WTC11 (cell line): ENCODE data around the gene SMPD2. TPM values are rescaled to one million over a fixed set of nuclear protein-coding genes. Genes with fewer than 3 reads are reported as not detected.

ENCODE experiments used
- ATAC-seq: fragments of 200-7000 bp; cut with Tn5 transposase; 2 replicates; pipeline ENCODE4 v1.10.0; 2021; ENCODE audit warnings: mild to moderate bottlenecking, moderate library complexity
- CTCF ChIA-PET: fragments of 300-600 bp; sonication (Branson Sonifier 250); formaldehyde crosslinking; loops from one replicate; lab custom pipeline; 2021; ENCODE audit warnings: antibody characterized with exemption; lab: Charles Lee
- POLR2A ChIA-PET: fragments of 350-600 bp; sonication (Branson Sonifier 250); formaldehyde crosslinking; loops from one replicate; lab custom pipeline; 2021; ENCODE audit warnings: antibody characterized with exemption; lab: Charles Lee
- DNase-seq: peaks from one replicate; pipeline ENCODE4 v3.0.0; 2021; ENCODE audit warnings: low spot score
- H3K27ac Mint-ChIP-seq: 2 replicates; pipeline ENCODE4 v1.8.0; 2021; ENCODE audit warnings: mixed read lengths
- H3K27me3 Mint-ChIP-seq: 2 replicates; pipeline ENCODE4 v1.8.0; 2021; ENCODE audit warnings: low read depth, mild to moderate bottlenecking, moderate library complexity, mixed read lengths
- H3K36me3 Mint-ChIP-seq: 2 replicates; pipeline ENCODE4 v1.8.0; 2021; ENCODE audit warnings: mixed read lengths
- H3K4me1 Mint-ChIP-seq: 2 replicates; pipeline ENCODE4 v1.8.0; 2022; ENCODE audit warnings: mixed read lengths
- H3K4me3 Mint-ChIP-seq: 2 replicates; pipeline ENCODE4 v1.8.0; 2021; ENCODE audit warnings: mild to moderate bottlenecking, moderate library complexity, mixed read lengths
- H3K9me3 Mint-ChIP-seq: 2 replicates; pipeline ENCODE4 v1.8.0; 2021; ENCODE audit warnings: mixed read lengths
- AFF4 ChIP-seq: sonication (generic); formaldehyde crosslinking; IDR thresholded peaks from 2 replicates; pipeline ENCODE4 v1.8.1; 2023; ENCODE audit warnings: mild to moderate bottlenecking, missing genetic modification reagents, borderline replicate concordance
- CDX4 ChIP-seq: fragments of 250-450 bp; sonication (Bioruptor Pico); IDR thresholded peaks from 2 replicates; pipeline ENCODE4 v1.9.0; 2021; ENCODE audit warnings: moderate library complexity, mild to moderate bottlenecking, inconsistent platforms, borderline replicate concordance
- EMX1 ChIP-seq: fragments of 250-450 bp; sonication (Bioruptor Pico); IDR thresholded peaks from 2 replicates; pipeline ENCODE4 v1.8.0; 2021; ENCODE audit warnings: mild to moderate bottlenecking
- FOXP1 ChIP-seq: sonication (generic); formaldehyde crosslinking; IDR thresholded peaks from 2 replicates; pipeline ENCODE4 v1.8.0; 2022; ENCODE audit warnings: missing genetic modification reagents, mild to moderate bottlenecking, moderate library complexity, borderline replicate concordance
- FOXP4 ChIP-seq: sonication (generic); formaldehyde crosslinking; IDR thresholded peaks from 2 replicates; pipeline ENCODE4 v1.8.0; 2022; ENCODE audit warnings: mild to moderate bottlenecking, missing genetic modification reagents
- HMGA2 ChIP-seq: fragments of 250-450 bp; sonication (Bioruptor Pico); IDR thresholded peaks from 2 replicates; pipeline ENCODE4 v1.4.0; 2021; ENCODE audit warnings: mild to moderate bottlenecking, moderate library complexity
- KAT7 ChIP-seq: sonication (generic); formaldehyde crosslinking; IDR thresholded peaks from 2 replicates; pipeline ENCODE4 v1.8.1; 2023; ENCODE audit warnings: missing genetic modification reagents, mild to moderate bottlenecking, borderline replicate concordance
- NR2C2 ChIP-seq: sonication (generic); formaldehyde crosslinking; IDR thresholded peaks from 2 replicates; pipeline ENCODE4 v1.8.0; 2022; ENCODE audit warnings: mild to moderate bottlenecking, missing genetic modification reagents
- TCF7 ChIP-seq: sonication (generic); formaldehyde crosslinking; IDR thresholded peaks from 2 replicates; pipeline ENCODE4 v1.8.0; 2022; ENCODE audit warnings: mild to moderate bottlenecking, low read depth, missing genetic modification reagents, moderate library complexity
- ZNF121 ChIP-seq: sonication (generic); formaldehyde crosslinking; IDR thresholded peaks from 2 replicates; pipeline ENCODE4 v1.8.0; 2023; ENCODE audit warnings: missing genetic modification reagents
- ZNF138 ChIP-seq: sonication (generic); formaldehyde crosslinking; conservative IDR thresholded peaks from 2 replicates; pipeline ENCODE4 v1.8.1; 2022; ENCODE audit warnings: mild to moderate bottlenecking, moderate library complexity, missing genetic modification reagents
- ZNF512 ChIP-seq: sonication (generic); formaldehyde crosslinking; IDR thresholded peaks from 2 replicates; pipeline ENCODE4 v1.8.1; 2022; ENCODE audit warnings: missing genetic modification reagents, borderline replicate concordance
- total RNA-seq: library from RNA; stranded (reverse); gene quantifications from 3 replicates; pipeline ENCODE4 v1.2.3, GENCODE V29; 2021

The SMPD2 gene
- total RNA-seq, 1 experiment from 2014 or later, result 13.1 TPM

- ATAC-seq (no peak), DNase-seq (no peak)
- CTCF ChIA-PET, result interaction anchor here (0.6 kb wide), 1 partner anchor 8 kb away, joined by 3 read pairs; no protein-coding TSS in a partner anchor
- no peak overlapping the region for H3K4me3 Mint-ChIP-seq
- H3K27ac Mint-ChIP-seq, result no peak overlapping the region
- H3K9me3 Mint-ChIP-seq, result no peaks in the 10 kb centered on the region
- POLR2A ChIA-PET, result no interaction called here
- H3K27me3 Mint-ChIP-seq, result no peaks in the 10 kb centered on the region; the same call in 1 of the 2 replicates
- H3K4me1 Mint-ChIP-seq, result peaks cover 28% of the 10 kb centered on the region
- peaks cover 10% of the 10 kb centered on the region; the same call in 1 of the 2 replicates for H3K36me3 Mint-ChIP-seq
- TF ChIP-seq AFF4 (CRISPR knock-in tag) (no peak), ZNF138 (CRISPR knock-in tag) (no peak), FOXP1 (CRISPR knock-in tag) (no peak), CDX4 (CRISPR knock-in tag) (no peak), FOXP4 (CRISPR knock-in tag) (no peak), ZNF121 (CRISPR knock-in tag) (no peak), NR2C2 (CRISPR knock-in tag) (no peak), EMX1 (CRISPR knock-in tag) (no peak), HMGA2 (CRISPR knock-in tag) (no peak)
These were observed 11.7 kb downstream of the SMPD2 start for GRCh38 chr6:109452181-109452580.

- H3K9me3 Mint-ChIP-seq, result no peaks in the 10 kb centered on the region
- ATAC-seq, result no peak
- ChIA-PET POLR2A (interaction anchor here (3.3 kb wide), 1 partner anchor 12 kb away, joined by 13 read pairs; the partner anchor contains the start of genes PPIL6 and SMPD2), CTCF (interaction anchor here (1.2 kb wide), 1 partner anchor 13 kb away, joined by 8 read pairs; the partner anchor contains the start of genes PPIL6 and SMPD2)
- H3K36me3 Mint-ChIP-seq, result peaks cover 10% of the 10 kb centered on the region; the same call in 1 of the 2 replicates
- no peak overlapping the region for H3K4me3 Mint-ChIP-seq
- H3K4me1 Mint-ChIP-seq, result peaks cover 38% of the 10 kb centered on the region
- DNase-seq, result no peak
- H3K27ac Mint-ChIP-seq, result no peak overlapping the region
- no peak for TF ChIP-seq TCF7
- TF ChIP-seq ZNF512 (CRISPR knock-in tag), result no peak
- TF ChIP-seq FOXP4 (CRISPR knock-in tag), result no peak
- no peak for TF ChIP-seq KAT7 (CRISPR knock-in tag)
- TF ChIP-seq, all 79 proteins: peak for 0
- H3K27me3 Mint-ChIP-seq, result no peaks in the 10 kb centered on the region; the same call in 1 of the 2 replicates
These were observed 12.6 kb downstream of the SMPD2 start for GRCh38 chr6:109453156-109453555.
